Medulla oblongata (tissue), 1 donor: ENCODE data around the gene STOX1.
A peak's percentile ranks its signal among the peaks of the same experiment; 100 is the strongest.
"Not testable (repeated sequence)": the region's sequence is repeated elsewhere in the genome, so short reads cannot be mapped to it uniquely, and the experiment has no call there.

Experiments
- DNase-seq: peaks from one replicate; pipeline ENCODE4 v3.0.0-alpha.2; 2015; ENCODE audit errors: extremely low spot score

Gene STOX1

DNA sequence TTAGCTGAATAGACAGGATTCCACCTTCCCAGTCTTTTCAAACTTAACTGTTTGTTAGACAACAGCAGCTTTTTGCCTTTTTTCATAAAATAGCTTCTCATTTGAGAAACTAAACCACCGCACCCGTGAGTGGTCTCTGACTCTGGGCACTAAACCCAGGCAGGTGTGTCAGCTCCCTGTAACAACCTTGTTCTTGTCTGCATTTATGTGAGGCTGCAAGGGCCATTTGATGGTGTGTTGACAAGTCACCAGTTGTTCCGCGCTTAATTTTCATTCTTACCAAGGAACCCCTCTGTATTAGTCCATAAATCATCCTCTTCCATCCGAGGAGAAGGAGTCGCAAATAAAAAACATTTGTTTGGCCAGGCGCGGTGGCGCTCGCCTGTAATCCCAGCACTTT lies 1.5 kb downstream of the STOX1 start:
- DNase-seq, result no peak

DNA sequence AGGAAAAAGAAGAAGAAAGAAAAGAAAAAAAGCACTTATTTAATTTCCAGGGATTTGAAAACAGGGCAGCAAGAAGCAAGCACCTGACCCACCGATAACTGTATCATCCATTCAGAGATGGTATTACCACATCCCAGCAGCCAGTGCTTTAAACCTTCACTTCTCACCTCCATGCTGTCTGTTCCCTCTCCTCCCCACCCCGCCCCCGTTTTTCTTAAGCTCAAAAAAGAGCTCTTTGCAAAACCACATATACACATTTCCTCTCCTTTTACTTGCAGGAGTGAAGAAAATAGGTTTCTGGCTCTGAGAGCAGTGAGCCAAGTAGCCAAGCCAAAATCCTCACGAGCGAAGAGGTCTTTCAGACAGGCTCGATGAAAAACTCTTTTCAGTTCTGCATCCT lies 2.2 kb downstream of the STOX1 start:
- DNase-seq, result no peak

GRCh38 chr10:68829952-68830351 lies 2.6 kb downstream of the STOX1 start:
- DNase-seq, result no peak

DNA sequence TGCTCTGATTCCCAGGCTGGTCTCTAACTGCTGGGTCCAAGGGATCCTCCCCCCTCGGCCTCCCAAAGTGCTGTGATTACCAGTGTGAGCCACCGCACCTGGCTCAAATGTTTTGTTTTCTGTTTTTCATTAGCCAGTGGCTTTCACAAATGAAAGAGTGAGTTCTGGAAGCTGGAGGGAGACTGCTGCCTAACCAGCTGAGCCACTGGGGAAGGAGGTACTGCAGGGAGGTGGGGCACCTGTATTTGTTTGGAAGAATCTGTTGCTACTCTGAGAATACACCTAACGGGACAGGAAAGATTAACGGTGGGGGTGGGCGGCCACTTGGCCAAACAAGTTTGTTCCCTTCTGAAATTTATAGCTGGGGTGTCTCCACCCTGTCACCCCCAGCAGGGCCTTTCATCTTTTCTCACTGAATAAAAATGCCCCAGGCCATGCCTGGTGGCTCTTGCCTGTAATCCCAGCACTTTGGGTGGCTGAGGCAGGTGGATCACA lies 4.7 kb downstream of the STOX1 start:
- DNase-seq, result no peak

GRCh38 chr10:68832601-68833000 lies 5.3 kb downstream of the STOX1 start:
- no peak for DNase-seq

GRCh38 chr10:68837626-68838322 lies 10.4 kb downstream of the STOX1 start:
- DNase-seq, result no peak

DNA sequence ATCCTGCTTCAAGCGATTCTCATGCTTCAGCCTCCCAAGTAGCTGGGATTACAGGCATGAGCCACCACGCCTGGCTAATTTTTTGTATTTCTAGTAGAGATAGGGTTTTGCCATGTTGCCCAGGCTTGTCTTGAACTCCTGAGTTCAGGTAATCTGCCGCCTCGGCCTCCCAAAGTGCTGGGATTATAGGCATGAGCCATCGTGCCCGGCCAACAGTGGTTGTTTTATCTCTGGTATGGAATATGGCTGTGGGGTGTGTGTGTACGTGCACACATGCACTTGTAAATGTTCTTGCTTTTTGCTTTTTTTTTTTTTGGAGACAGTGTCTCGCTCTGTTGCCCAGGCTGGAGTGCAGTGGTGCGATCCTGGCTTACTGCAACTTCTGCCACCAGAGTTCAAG lies 13.3 kb downstream of the STOX1 start:
- not testable (repeated sequence) for DNase-seq

GRCh38 chr10:68848281-68848680 lies 20.9 kb downstream of the STOX1 start:
- no peak for DNase-seq

DNA sequence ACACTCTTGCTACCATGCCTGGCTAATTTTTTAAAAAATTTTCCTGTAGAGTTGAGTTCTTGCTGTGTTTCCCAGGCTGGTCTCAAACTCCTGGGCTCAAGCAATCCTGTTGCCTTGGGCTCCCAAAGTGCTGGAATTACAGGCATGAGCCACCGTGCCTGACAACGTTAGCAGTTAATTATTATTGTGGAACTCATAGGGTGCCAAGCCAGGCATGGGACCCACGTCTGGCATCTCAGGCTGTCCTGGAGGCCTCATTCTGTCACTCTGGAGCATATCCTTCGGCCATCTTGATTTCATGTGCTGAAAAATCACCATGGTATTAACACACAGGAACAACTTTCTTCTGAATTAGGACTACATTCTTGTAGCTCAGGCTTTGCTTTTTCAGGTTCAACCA lies 21.5 kb downstream of the STOX1 start:
- DNase-seq, result no peak

GRCh38 chr10:68856352-68856751 lies 29.0 kb downstream of the STOX1 start:
- no peak for DNase-seq

DNA sequence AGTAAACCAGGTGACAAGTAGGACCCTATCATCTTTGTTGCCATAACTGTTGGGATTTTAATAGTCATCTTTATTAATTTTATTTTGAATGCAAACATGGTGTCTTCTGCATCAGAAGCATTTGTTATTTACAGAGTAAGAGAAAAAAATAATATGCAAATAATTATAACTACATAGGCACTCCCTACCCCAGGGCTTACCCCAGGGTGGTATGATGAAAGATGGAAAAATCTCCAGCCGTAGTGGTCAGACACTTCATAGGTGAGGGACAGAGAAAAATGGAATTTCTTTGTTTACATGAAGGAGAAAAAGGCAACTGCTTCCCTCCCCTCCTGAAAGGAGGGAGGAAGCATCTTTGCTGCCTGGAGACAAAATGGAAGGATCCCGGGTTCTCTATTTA lies 29.7 kb downstream of the STOX1 start:
- DNase-seq, result no peak

DNA sequence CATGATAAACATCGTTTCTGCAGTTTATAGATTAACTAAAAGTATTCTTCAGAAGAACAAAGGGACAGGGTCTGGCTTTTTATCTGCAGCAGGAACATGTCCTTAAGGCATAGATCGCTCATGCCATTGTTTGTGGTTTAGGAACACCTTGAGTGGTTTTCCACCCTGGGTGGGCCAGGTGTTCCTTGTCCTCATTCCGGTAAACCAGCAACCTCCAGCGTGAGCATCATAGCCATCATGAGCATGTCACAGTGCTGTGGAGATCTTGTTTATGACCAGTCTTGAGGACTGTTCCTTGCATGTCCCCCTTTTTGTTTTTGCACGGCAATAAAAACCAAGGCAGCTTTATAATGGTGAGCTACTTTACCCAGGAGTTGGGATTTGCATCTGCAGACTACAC lies 33.9 kb downstream of the STOX1 start:
- DNase-seq, result no peak

GRCh38 chr10:68864611-68865010 lies 37.3 kb downstream of the STOX1 start:
- no peak for DNase-seq

DNA sequence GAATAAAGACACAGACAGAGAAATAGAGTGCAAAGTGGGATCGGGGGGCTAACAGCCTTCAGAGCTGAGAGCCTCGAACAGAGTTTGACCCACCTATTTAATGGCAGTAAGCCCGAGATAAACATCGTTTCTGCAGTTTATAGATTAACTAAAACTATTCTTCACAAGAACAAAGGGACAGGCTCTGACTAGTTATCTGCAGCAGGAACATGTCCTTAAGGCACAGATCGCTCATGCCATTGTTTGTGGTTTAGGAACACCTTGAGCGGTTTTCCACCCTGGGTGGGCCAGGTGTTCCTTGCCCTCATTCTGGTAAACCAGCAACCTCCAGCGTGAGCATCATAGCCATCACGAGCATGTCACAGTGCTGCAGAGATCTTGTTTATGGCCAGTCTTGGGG lies 40.8 kb downstream of the STOX1 start:
- not testable (repeated sequence) for DNase-seq

DNA sequence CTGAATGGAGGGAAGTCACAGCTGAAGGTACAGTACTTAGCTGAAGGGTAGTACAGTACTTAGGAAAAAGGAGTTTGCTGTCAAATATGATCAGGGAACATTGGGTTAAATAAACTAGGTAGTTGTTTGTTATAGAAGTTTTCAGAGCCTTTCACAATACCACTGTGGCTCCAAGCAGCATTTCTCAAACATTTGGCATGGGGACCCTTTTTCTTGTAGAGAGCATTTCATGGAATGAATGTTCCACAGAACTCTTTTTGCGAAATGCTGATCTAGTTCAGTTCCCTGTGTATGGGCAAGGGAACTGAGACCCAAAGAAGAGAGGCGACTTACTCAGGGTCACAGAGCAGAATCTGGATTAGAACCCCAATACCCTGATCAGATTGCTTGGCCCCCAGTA lies 42.3 kb downstream of the STOX1 start:
- no peak for DNase-seq

GRCh38 chr10:68870061-68870460 lies 42.7 kb downstream of the STOX1 start:
- DNase-seq, result no peak

- DNase-seq, result no peak
These were observed 43.3 kb downstream of the STOX1 start for GRCh38 chr10:68870545-68871104.

- DNase-seq, result no peak
These were observed 43.9 kb downstream of the STOX1 start for GRCh38 chr10:68871105-68871711.

GRCh38 chr10:68871731-68872342 lies 44.5 kb downstream of the STOX1 start:
- peak; percentile 51 for DNase-seq

DNA sequence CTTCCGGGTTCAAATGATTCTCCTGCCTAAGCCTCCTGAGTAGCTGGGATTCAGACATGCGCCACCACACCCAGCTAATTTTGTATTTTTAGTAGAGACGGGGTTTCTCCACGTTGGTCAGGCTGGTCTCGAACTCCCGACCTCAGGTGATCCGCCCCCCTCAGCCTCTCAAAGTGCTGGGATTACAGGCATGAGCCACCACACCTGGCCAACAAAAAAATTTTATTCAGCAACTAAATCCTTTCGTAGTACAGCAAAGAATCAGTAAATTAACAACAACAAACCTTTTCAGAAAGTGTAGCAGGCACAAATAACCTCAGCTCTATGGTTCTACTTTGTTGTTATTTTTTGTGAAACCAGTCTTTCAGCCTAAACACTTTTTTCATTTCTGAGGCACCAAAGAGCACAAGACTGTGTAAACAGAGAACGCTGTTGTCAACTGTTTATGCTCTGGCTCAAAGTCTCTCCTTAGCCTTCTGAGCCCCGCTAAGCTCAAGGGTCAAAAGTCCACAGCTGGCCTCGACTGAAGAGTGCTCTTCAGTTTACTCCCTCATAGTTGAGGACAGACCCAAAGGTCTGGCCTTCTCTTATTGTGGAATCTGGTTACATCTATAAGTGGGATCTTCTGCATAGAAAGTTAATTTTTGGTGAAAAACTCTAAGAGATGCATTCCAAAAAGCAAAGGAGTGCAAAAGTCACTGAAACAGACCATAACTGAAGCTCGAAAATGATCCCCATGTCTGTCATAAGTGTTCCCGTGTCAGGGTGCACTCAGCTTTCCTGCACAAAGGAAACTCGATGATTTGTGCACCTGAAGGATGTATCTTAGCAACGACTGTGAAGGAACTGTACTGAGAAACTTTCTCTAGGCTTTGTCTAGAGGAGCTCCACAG lies 49.2 kb downstream of the STOX1 start:
- no peak for DNase-seq

DNA sequence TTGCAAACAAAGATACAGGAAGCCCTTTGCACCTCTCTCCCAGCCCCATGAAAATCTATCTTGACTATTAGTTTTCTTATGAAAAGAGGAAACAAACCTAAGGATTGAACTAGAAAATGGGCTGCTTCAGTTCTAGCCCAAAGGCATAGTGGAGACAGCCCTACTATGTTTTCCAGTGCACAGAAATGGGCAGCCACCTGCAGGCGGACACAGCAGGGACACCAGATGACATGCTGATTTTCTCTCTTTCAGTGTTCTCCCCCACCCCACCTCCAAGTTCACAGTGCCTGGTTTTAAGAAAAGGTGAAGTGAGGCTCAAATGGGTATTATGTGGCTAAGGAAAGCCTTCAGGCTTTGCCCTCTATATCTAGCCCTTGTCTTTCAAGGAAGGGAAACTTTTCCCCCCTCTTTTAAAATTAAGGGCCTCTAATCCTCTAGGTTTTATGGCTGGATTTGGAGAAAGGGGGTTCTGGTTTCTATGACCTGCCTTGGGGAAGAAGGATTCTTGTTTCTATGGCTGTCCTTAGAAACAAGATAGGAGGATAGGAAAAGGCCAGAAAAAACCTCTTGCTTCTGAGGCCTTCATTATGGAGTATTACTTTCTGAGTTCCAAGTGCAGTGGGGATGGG lies 50.3 kb downstream of the STOX1 start:
- DNase-seq, result no peak
